K562 (cell line): ENCODE data around the gene DPYSL4. TPM values are rescaled to one million over a fixed set of nuclear protein-coding genes. Genes with fewer than 3 reads are reported as not detected.

Experiments
- ATAC-seq: fragments of 200-7000 bp; cut with Tn5 transposase; 3 replicates; pipeline ENCODE4 v1.9.1; 2020; ENCODE audit warnings: moderate library complexity
- BruUV-seq: library from RNA; stranded (reverse); fragments of 400-500 nt; replicated peaks from 2 replicates; lab custom pipeline; 2021; lab: Mats Ljungman, UMichigan
- CTCF ChIA-PET: fragments of 300-600 bp; formaldehyde crosslinking; extraction: SDS; loops from one replicate; lab custom pipeline; 2021; ENCODE audit warnings: low intra/inter-chr PET ratio; lab: Yijun Ruan, JAX
- POLR2A ChIA-PET: fragments of 300-600, 350-650 bp; sonication (Branson Sonifier 250); formaldehyde crosslinking; extraction: SDS; loops from one replicate; lab custom pipeline; 2021; ENCODE audit warnings: antibody characterized with exemption, inconsistent platforms; lab: Yijun Ruan, JAX
- DNase-seq, 4 experiments: peaks; one replicate each; pipeline versions ENCODE4 v3.0.0 to v3.0.0-alpha.2; 2011 to 2018; ENCODE audit warnings: low spot score in 3 of 4, mixed read lengths in 3 of 4; ENCODE audit errors: extremely low read depth in 1 of 4
- FAIRE-seq: peaks from 2 replicates; lab custom pipeline; 2011; peaks lifted over from hg19 to GRCh38; lab: Jason Lieb, UNC
- H2AFZ ChIP-seq: 2 replicates; pipeline ENCODE4 v1.6.0; 2011; ENCODE audit warnings: low read depth, low read length, control low read depth, inconsistent platforms
- H3K27ac ChIP-seq: fragments of 200-600 bp; 3 replicates; pipeline ENCODE4 v1.8.0; 2011; ENCODE audit warnings: low read depth, mild to moderate bottlenecking, control low read depth, inconsistent platforms, low read length, moderate library complexity, mixed read lengths; ENCODE audit errors: extremely low read depth
- H3K27me3 ChIP-seq, 2 experiments: fragments of 300-600 bp in 1 of 2; 2 replicates in 1 of 2; 3 replicates in 1 of 2; pipeline versions ENCODE4 v1.6.0 to v1.8.0; 2011; ENCODE audit warnings: inconsistent platforms in 2 of 2, low read length in 2 of 2, mild to moderate bottlenecking in 1 of 2, mixed read lengths in 1 of 2, moderate library complexity in 1 of 2; ENCODE audit not compliant: control insufficient read depth in 2 of 2, insufficient read depth in 2 of 2
- H3K36me3 ChIP-seq: fragments of 300-600 bp; 3 replicates; pipeline ENCODE4 v1.8.0; 2011; ENCODE audit warnings: mild to moderate bottlenecking, low read length, inconsistent platforms; ENCODE audit not compliant: control insufficient read depth, insufficient read depth
- H3K4me1 ChIP-seq, 2 experiments: fragments of 200-600 bp in 1 of 2; replicated peaks in 1 of 2; 2 replicates in 1 of 2; 3 replicates in 1 of 2; pipeline versions ENCODE4 v1.5.1 to v1.8.0; 2011; ENCODE audit warnings: inconsistent platforms in 2 of 2, low read length in 2 of 2, mild to moderate bottlenecking in 1 of 2, mixed read lengths in 1 of 2, moderate library complexity in 1 of 2; ENCODE audit not compliant: control insufficient read depth in 2 of 2, insufficient read depth in 2 of 2
- H3K4me2 ChIP-seq: 2 replicates; pipeline ENCODE4 v1.6.1; 2011; ENCODE audit warnings: low read length, control low read depth, inconsistent platforms, mixed read lengths; ENCODE audit not compliant: insufficient read depth
- H3K4me3 ChIP-seq: fragments of 200-600 bp; sonication (generic), shearing (Covaris generic); 2 replicates; pipeline ENCODE4 v1.5.1; 2016; ENCODE audit warnings: control low read depth, inconsistent platforms
- H3K79me2 ChIP-seq: fragments of 200-600 bp; 3 replicates; pipeline ENCODE4 v1.8.0; 2011; ENCODE audit warnings: low read length, inconsistent platforms; ENCODE audit not compliant: control insufficient read depth, insufficient read depth
- H3K9ac ChIP-seq, 2 experiments: 2 replicates each; pipeline versions ENCODE4 v1.6.0 to v1.6.1; 2011; ENCODE audit warnings: low read depth in 2 of 2, low read length in 2 of 2, control low read depth in 1 of 2, inconsistent platforms in 1 of 2, mild to moderate bottlenecking in 1 of 2, mixed read lengths in 1 of 2; ENCODE audit not compliant: insufficient read depth in 1 of 2
- H3K9me1 ChIP-seq: one replicate; pipeline ENCODE4 v1.6.0; 2011; ENCODE audit warnings: inconsistent platforms, mild to moderate bottlenecking, low read length, moderate library complexity; ENCODE audit not compliant: control insufficient read depth, insufficient read depth
- H3K9me3 ChIP-seq: replicated peaks from 2 replicates; pipeline ENCODE4 v1.5.1; 2011; ENCODE audit warnings: low read depth, low read length, inconsistent platforms; ENCODE audit not compliant: control insufficient read depth, insufficient read depth
- H4K20me1 ChIP-seq: replicated peaks from 2 replicates; pipeline ENCODE4 v1.6.1; 2011; ENCODE audit warnings: low read length, inconsistent platforms, mixed read lengths; ENCODE audit not compliant: control insufficient read depth, insufficient read depth
- PHTF2 ChIP-seq: fragments of 250-450 bp; sonication (Bioruptor Pico); IDR thresholded peaks from 2 replicates; pipeline ENCODE4 v1.5.0; 2021; ENCODE audit warnings: mild to moderate bottlenecking
- SRSF9 ChIP-seq: fragments of 200-400 bp; formaldehyde crosslinking; IDR thresholded peaks from 2 replicates; pipeline ENCODE4 v1.6.1; 2017; ENCODE audit warnings: low read depth, low read length, borderline replicate concordance
- ZBTB17 ChIP-seq: fragments of 450-650 bp; formaldehyde crosslinking; IDR thresholded peaks from 2 replicates; pipeline ENCODE4 v1.4.0; 2020; ENCODE audit warnings: mild to moderate bottlenecking
- ZNF717 ChIP-seq: fragments of 250-450 bp; sonication (Bioruptor Pico); IDR thresholded peaks from 2 replicates; pipeline ENCODE4 v1.5.0; 2021
- WGBS: fragments of 100-300 bp; shearing (Covaris generic); methylation state at CpG from one replicate; pipeline ENCODE4 v1.1.6; 2016; ENCODE audit warnings: low coverage, mixed read lengths; ENCODE audit not compliant: insufficient coverage; ENCODE audit errors: missing lambda C conversion rate; 5-methylcytosine and 5-hydroxymethylcytosine counted together
- in situ Hi-C: fragments of 300-500 bp; cut with MboI; formaldehyde crosslinking; loops from 4 replicates; pipeline ENCODE4 v1.15.0; 2018; ENCODE audit warnings: inconsistent platforms, mixed read lengths
- intact Hi-C: fragments of 100-400 bp; cut with micrococcal nuclease; formaldehyde crosslinking; loops from 2 replicates; pipeline ENCODE4 v1.14.2; 2022
- polyA plus RNA-seq, 8 experiments: library from polyadenylated mRNA; depleted of rRNA in 4 of 8; stranded (reverse) in 5 of 8; unstranded in 3 of 8; fragments of >200 nt; fragmentation: Nextera tagmentation in 2 of 8; fragmentation: Illumina TruSeq in 1 of 8; extraction: Ambion mirVana in 2 of 8; extraction: Trizol in 1 of 8; gene quantifications; 2 replicates each; pipeline versions ENCODE4 v1.2.1 to v1.2.3, GENCODE V29; 2011 to 2014; ENCODE audit warnings: inconsistent platforms in 1 of 8, missing spikeins in 1 of 8
- total RNA-seq, 7 experiments: library from RNA; depleted of rRNA in 6 of 7; stranded (reverse); fragments of >200 nt in 6 of 7; fragmentation: Illumina TruSeq in 2 of 7; extraction: Trizol in 2 of 7; gene quantifications; 2 replicates each; pipeline versions ENCODE4 v1.2.1 to v1.2.3, GENCODE V29; 2011 to 2021; ENCODE audit warnings: low replicate concordance in 1 of 7

Gene DPYSL4
- total and polyA plus RNA-seq, 9 of the 15 experiments (the other 6 are each of a cell fraction or from before 2014, with no cell fraction given): 0.03 TPM; not detected in 8

DNA sequence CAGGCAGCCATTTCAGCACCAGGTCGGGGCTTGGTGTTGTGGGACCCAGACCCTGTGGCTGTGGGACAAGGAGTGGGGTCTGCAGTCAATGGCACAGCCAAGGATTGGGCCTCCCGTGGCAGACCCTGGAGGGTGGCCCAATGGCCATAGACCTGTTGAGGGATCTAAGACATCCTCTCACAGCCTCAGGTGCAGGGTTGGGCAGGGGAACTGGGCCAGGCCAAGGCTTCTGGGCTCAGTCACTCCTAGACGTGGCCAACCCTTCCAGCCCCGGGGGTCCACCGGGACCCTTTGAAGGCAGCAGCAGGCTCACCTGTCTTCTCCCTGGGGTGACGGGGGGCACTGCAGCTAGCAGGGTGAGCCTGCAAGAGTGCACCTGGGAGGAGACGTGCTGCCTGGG lies 45.7 kb upstream of the DPYSL4 start:
- H4K20me1 ChIP-seq: no peaks in the 10 kb centered on the region
- 4% methylated on average over 6 of the region's 7 CpGs for WGBS
- H3K79me2 ChIP-seq: no peaks in the 10 kb centered on the region
- FAIRE-seq (no peak), ATAC-seq (no peak), DNase-seq (no peak)
- TF ChIP-seq ZBTB17 (no peak), ZNF717 (CRISPR knock-in tag) (no peak), PHTF2 (CRISPR knock-in tag) (no peak), SRSF9 (no peak)
- H3K4me1 ChIP-seq: peaks cover 0 to 5% of the 10 kb centered on the region in 2 experiments; a peak in 2 of 5 replicates
- intact Hi-C loops (no loop called here), in situ Hi-C loops (no loop called here)
- no peak overlapping the region for H3K27ac ChIP-seq
- no peak overlapping the region for H3K4me2 ChIP-seq
- no peak overlapping the region for H3K9ac ChIP-seq
- no peaks in the 10 kb centered on the region for H3K9me1 ChIP-seq
- no peaks in the 10 kb centered on the region for H3K9me3 ChIP-seq
- no peak overlapping the region for H2AFZ ChIP-seq
- POLR2A ChIA-PET: interaction anchor here (0.6 kb wide), 1 partner anchor 604 kb away, joined by 3 read pairs; no protein-coding TSS in a partner anchor
- no peak overlapping the region for H3K4me3 ChIP-seq
- H3K36me3 ChIP-seq: no peaks in the 10 kb centered on the region
- no TSS peak for BruUV-seq
- CTCF ChIA-PET: no interaction called here
- H3K27me3 ChIP-seq: peaks cover 6 to 65% of the 10 kb centered on the region in 2 experiments; a peak in 4 of 5 replicates
